ENCODE measurements around the gene SYVN1.
"Not testable (repeated sequence)": the region's sequence is repeated elsewhere in the genome, so short reads cannot be mapped to it uniquely, and the experiment has no call there.

The SYVN1 gene

DNA sequence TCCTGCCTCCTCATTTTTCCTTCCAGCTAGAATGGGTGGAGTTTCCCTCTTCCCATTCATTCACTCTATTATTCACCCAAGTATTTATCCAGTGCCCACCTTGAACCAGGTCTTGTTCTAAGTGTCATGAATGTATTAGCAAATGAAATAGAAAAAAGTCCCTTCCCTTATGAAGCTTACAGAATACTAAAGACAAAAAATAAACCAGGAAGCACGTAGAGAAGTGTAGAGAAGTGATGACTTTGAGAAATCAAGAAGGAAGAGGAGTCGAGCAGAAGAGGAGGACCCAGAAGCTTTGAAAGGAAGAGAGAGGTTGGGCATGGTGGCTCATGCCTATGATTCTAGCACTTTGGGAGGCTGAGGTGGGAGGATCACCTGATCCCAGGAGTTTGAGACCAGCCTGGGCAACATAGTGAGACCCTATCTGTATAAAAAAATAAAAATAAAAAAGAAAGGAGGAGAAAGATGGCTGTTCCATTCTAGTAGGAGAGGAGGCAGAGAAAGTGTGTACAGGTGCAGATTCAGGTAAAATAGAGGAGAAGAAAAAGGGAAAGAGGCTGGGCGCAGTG lies 17.1 kb upstream of the SYVN1 start:
- no peak for DNase-seq (ENCODE audit: low spot score)

DNA sequence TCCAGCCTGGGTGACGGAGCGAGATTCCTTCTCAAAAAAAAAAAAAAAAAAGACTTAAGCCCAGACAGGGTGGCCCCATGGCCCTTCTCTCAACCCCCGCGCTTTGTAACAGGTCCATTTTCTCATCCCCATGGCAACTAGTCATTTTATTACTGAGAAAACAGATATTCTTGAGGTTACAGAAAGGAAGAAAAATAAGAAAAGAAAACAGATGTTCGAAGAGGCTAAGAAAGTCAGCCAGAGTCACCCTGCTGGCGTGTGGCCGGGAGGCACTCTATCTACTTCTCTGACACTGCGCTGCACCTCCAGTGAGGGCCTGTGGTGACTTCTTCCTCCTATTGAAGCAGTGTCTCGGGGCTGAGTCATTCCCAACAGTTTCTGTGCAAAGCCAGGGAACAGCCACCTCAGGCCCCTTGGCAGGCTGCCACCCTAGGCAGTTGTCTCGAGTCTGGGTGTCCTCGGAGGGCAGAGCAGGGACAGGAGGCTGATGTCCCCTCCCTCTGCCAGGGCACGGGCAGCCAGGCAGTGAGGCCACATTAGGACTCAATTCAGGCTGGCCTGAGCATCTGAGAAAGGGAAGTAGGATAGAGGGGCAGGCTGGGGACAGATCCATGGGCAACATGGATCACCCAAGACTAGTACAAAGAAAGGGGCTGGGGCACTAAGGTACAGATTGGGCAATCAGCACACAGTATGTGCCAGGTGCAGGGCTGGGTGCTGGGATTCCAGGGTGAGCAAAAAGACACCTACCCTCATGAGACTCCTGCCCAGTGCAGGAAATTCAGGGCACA lies 16.4 kb upstream of the SYVN1 start:
- peak; percentile 86 for DNase-seq (ENCODE audit: low spot score)

DNA sequence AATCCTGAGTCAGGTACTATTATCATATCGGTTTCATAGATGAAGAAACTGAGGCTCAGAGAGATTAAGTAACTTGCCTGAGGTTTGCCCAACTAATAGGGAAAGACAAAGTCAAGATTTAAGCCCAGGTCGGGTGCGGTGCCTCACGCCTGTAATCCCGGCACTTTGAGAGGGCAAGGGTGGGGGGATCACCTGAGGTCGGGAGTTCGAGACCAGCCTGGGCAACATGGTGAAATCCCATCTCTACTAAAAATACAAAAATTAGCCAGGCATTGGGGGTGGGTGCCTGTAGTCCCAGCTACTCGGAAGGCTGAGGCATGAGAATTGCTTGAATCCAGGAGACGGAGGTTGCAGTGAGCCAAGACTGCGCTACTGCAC lies 15.8 kb upstream of the SYVN1 start:
- not testable (repeated sequence) for DNase-seq (ENCODE audit: low spot score)

DNA sequence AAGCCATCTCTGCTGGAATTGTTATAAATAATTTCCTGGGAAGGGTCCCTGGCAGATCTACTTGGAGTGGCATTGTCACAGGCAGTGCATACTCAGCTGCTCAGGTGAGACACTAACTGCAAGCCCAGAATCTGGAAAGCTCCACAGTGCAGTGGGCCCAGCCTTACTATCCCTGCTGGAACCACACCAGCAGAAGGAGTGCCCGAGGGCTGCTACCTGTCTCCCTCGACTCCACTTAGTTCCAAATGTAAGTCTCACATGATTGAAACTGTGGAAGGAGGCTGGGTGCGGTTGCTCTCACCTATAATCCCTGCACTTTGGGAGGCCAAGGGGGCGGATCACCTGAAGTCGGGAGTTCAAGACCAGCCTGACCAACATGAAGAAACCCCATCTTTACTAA lies 14.3 kb upstream of the SYVN1 start:
- no peak for DNase-seq (ENCODE audit: low spot score)

DNA sequence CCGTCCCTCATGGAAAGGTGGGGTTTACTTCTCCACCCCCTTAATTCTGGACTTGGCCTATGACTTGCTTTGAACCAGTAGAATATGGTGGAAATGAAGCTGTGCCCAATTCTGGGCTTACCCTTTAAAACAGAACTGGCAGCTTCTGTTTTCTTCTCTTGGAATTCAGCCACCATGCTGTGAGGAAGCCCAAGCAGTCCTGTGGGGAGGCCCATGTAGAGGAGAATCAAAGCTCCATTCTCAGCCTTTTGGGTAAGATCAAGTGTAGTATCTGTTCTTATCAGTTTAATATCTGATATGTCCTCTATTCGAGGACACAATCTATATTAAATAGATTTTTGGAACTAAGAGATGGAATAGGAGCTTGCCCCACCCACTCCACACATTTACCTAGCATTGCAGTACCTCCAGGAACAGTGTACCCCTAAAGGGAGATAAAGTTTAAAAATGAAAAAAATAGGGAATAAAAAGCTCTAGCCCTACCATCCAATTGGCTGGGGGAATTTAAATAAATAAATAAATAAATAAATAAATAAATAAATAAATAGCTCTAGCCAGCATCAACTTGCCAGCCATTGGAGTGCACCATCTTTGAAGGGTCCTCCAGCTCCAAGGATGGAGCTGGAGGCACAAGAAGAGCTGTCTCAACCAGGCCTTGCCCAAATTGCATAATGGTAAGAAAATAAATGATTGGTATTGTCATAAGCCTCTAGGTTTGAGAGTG lies 13.2 kb upstream of the SYVN1 start:
- DNase-seq (ENCODE audit: low spot score) = no peak

DNA sequence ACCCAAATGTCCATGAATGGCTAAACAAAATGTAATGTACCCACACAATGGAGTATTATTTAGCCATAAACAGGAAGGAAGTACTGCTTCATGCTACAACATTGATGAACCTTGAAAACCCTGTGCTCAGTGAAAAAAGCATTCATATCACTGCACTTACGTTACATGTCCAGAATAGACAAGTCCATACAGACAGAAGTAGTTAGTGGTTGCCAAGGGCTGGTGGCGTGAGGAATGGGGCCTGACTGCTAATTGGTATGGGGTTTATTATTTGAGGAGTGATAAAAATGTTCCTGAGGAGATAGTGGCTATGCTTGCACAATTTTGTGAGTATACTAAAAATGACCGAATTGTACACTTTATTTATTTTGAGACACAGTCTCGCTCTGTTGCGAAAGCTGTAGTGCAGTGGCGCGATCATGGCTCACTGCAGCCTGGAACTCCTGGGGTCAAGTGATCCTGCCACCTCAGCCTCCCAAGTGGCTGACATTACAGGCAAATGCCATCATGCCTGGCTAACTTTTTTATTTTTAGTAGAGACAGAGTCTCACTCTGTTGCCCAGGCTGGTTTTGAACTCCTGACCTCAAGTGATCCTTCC lies 7.7 kb upstream of the SYVN1 start:
- no peak for DNase-seq (ENCODE audit: low spot score)

DNA sequence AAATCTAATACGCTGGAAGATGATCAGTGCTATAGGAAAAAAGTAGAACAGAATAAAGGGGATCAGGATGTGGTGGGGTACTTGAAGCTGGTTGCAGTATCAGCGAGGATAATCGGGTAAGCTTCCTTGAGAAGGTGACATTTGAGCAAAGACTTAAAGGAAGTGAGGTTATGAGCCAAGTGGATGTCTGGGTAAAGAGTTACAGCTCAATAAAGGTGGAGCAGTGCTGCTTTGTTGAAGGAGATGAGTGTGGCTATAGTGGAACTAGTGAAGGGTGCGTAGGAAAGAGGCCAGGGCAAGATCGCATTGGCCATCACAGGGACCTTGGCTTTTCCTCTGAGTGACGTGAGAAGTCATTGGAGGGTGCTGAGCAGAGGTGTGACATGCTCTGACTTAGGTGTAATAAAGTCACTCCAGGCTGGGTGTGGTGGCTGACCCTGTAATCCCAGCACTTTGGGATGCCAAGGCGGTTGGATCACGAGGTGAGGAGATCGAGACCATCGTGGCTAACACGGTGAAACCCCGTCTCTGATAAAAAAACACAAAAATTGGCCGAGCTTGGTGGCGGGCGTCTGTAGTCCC lies 2.3 kb upstream of the SYVN1 start:
- no peak for DNase-seq (ENCODE audit: low spot score)

DNA sequence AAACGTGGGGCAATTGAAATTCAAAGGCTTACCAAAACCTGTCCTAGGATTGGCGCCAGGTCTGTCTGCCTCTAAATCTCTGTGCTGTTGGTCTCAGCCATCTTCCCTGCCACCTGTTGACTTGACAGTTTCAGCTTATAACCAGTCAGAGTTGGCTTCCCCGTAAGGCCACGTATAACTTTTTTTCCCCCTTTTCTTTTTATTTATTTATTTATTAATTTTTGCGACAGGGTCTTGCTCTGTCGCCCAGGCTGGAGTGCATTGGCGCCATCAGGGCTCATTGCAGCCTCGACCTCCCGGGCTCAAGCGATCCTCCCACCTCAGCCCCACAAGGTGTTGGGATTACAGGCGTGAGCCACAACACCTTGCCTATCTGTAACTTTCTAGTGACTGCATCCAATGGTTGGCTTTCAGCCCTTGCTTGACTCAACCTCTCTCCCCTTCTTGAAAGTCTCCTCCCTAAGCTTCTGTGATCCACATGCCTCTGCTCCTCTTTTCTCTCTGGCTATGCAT lies 1.4 kb upstream of the SYVN1 start:
- DNase-seq (ENCODE audit: low spot score) = no peak

DNA sequence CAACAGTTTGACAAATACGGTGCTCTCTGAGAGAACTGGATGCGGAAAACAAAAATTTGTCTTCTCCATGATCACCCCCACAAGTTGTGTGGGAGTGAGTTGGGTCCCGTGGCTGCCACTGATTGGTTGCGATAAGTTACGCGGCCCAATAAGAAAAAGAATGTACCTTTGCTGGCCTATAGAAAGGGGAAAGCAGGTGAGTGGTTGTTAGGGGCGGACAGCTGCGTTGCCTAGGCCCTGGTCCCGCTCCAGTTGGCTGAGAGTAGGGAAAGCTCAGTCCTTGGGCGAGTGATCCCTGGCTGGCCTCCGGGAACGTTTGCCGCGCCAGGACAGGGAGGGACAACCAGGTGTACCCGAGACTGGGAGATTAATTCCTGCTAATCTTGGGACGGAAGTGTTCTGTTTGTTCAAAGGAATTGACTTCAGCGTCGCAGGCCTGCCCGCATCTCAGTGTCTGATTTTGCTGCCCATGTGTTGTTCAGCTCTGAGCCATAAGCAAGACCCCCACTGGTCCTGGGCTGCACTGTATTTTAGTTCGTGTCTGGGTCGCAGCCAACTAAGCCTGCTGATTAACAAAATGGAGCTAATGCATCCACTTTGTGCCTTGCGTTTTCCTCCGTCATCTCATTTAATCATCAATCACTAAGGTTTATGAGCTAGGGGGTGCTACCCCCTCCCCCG lies 773 bp upstream of the SYVN1 start:
- peak; percentile 98 for DNase-seq (ENCODE audit: low spot score)

DNA sequence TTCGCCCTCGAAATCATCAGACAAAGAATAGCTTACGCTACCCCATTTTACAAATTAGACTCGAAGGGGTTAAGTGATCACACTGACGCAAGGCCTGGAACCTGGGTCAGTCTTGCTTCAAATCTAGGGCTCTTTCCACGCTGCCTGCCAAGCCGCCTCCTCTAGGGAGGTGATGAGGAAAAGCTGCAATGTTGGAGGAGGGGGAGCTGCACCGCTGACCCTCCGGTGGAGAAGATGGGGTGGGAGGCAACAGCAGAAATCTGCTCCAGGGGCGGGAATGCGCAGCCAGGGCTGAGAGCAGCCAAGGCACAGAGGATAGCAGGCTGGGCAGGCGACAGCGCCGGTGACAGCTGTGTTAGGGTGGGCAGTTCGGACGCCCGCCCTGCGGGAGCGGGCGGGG lies 595 bp downstream of the SYVN1 start:
- DNase-seq (ENCODE audit: low spot score) = no peak

DNA sequence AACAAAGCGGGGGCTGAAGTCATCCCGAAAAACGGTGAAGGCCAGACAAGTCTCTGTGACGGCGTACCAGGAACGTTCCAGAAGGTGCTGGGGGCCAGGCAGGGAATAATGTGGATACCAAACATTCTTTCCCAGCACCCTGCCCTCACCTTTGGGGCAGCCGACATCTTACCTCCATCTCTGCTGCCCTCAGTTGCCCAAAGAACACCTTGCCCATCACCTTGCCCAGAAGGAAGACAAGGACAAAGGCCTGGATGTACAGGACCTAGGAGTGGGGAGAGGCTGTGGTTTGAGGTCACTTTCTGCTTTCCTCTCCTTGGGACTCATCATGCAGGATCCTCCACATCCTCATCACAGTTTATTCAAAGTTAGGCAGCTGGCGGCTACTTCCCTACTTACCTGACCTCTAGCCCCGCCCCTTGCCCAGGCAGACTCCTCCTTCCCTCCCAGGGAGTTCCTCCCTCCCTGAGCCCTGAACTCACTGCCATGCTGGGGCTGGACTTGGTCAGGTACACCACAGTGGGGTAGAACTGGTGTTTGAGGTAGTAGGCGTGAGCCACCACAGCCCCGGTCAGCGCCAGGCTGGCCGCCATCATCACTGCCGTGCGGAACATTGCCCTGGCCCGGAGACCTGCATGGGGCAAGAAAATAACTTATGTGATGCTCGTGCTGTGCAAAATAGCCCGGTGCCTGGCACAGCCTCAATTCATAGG lies 1.2 kb downstream of the SYVN1 start:
- no peak for DNase-seq (ENCODE audit: low spot score)

DNA sequence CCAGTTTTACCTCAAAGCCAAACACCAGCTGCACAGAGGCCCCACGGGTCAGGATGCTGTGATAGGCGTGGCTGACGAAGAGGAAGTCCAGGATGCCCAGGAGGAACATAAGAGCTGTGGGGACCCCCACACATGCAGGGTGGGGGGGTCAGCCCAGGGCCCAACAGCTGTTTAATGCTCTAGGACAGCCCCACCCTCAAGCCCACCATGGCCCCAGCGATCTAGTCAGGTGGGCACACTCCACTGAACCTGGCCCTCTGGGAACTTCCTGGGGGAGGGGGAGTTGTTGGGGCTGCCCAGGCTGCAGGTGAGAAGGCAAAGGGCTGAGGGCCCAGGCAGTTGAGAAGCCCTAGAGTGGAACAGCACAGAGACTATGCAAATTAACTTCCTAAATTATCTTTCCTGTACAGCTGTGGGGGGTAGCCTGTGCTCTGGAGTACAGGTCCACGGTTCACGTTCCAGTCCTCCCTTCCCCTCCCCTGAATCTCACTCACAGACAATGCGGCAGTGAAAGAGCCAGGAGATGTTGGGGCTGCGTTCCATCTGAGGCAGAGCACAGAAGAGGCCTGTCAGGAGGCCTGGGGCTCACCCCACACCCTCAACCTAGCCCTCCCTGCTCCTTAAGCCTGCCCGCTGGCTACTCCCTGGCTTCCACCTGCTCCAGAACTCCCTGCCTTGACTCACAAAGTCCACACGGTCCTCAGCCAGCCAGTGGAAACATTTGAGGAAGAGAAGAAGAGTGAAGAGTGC lies 1.9 kb downstream of the SYVN1 start:
- DNase-seq (ENCODE audit: low spot score) = no peak

DNA sequence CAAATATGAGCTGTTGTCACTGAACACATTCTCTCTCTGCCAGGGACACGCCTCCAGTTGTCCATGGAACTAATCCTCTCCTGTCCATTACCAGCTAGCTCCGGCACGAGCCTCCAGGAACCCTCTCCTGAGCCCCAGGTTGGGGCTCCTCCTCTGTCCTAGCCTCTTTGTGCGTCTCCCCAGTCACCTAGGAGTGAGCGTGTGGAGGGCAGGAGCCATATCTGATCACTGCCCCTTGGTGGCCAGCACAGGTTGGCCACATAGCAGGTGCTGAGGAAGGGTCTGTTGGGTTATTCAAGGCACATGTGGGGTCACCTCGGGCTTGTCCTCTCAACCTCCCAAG lies 2.5 kb downstream of the SYVN1 start:
- no peak for DNase-seq (ENCODE audit: low spot score)

DNA sequence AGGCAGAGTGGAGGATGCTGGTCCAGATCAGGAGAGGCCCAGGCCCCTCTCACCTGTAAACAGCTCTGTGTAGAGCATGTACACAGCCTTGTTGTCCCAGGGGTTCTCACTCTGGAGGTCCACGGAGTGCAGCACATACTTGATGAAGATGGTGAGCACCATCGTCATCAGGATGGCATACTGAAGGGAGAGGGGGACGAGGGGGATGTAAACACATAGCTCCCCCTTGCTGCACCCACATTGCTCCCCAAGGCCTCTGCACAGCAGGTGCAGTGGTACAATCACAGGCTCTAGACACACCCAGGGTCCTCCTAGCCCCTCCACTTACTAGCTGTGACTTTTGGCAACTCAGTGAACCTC lies 2.9 kb downstream of the SYVN1 start:
- no peak for DNase-seq (ENCODE audit: low spot score)

DNA sequence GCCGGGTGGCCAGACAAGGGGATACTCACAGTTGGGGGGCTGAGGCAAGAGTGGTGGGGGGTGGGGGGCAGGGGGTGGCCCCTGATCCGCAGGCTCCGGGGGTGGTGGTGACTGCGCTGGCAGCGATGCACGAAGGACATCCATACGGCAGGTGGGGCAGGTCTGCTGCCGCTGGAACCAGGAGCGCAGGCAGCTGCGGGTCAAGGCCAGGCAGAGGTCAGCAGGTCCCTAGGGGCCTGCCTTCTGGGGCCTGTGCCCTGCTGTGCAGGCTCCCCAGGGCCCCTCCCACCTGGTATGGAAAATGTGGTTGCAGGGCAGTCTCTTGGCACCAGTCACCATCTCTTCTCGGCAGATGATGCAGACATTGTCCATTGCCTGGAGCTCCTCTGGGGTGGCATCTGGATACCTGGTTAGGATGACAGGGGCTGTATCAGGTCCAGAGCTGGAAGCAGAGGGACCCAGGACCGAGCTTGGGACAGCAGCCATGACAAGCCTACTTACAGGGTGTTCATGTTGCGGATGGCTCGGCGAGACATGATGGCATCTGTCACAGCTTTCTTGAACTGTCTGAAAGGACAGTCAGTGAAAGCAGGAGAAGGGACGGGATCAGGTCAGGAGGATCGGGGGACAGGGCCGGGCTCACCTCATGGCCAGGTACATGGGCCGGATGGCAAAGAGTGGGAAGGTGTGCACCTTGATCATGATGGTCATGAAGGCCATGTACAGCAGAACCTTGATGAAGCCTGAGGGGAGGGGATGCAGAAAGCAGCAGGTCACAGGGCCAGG lies 3.5 kb downstream of the SYVN1 start:
- no peak for DNase-seq (ENCODE audit: low spot score)

DNA sequence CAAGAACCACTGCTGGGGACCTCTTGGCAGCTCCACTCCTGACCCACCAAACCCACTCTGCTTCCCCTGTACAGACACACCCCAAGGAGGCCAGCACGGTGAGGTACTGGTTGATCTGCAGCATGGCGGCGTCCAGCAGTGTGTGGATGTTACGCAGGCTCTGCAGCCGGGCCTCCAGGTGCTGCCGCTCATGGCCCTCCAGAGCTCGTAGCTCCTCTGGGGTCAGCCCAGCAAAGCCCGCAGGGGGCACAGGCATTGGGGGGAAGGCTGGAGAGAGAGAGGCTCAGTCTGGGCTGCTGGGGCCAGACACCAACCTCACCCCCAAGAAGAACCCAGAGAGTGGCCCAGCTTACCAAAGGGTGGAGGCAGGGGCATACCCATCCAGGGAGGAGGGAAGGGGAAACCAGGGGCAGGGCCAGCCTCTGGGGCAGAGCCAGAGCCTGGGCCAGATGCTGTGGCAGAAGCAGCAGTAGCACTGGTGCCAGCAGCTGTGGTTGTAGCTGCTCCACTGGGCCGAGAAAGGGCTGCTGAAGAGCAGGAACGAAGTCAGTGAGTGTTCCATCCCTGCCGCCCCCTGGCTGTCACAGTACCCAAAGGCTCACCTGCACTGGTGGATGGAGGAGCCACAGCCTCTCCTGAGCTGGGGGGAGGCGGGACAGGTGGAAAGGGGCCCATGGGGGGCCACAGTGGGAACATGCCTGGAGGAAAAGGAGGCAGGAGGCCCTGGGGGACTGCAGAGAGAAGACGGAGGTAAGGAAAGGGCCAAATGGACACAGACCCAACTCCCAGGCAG lies 4.5 kb downstream of the SYVN1 start:
- DNase-seq (ENCODE audit: low spot score) = no peak

DNA sequence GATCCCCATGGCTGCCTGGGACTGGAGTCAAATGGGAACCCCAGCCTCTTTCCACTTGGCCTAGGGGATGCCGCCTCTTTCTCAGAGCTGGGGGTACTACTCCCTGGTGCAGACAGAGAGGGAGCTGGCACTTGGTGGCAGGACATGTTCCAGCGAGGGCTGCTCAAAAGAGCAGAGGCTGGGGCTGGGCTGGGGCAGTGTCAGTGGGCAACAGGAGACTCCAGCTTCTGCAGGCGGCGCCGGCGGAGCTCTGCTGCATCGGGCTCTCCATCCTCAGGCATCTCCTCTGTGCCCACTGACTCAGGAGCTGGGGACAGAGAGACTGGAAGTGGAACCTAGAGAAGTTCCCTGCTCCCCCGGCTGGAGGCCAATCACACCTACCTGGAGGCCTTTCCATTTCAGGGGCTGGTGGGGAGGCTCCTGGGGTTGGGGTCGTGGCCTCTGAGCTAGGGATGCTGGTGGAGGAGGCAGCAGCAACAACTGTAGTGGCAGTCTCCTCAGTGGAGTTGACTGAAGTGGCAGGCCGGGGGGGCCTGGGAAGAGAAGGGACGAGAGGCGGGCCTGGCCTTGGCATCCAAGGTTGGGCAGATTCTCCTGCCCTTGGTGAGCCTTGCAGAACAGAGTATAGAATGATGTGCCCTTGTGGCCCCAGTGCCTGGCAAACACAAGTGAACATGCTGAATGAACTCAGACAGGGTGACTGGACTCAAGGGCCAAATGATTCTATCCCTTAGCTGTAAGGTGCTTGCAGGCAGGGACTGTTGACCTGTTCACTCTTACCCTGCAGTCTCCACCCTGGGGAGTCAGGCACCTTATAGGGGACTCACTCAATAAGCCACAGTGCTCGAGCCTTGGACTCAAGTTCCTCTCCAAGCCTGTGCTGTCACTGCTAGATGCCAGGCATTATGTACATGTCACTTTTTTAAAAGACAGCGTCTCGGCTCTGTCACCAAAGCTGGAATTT lies 5.9 kb downstream of the SYVN1 start:
- no peak for DNase-seq (ENCODE audit: low spot score)
